ENCODE results near the gene SLC44A5. TPM values are rescaled to one million over a fixed set of nuclear protein-coding genes. Genes with fewer than 3 reads are reported as not detected.
"Not testable (repeated sequence)": the region's sequence is repeated elsewhere in the genome, so short reads cannot be mapped to it uniquely, and the experiment has no call there.

Gene SLC44A5
- total and polyA plus RNA-seq, 4 donors: 0.13 to 1.1 (median 0.22) TPM

- Histone ChIP-seq H3K4me1 (ENCODE audit: control insufficient read depth in 4 of 4, insufficient read depth in 4 of 4, low read length in 3 of 4) (no peaks in the 10 kb centered on the region), H3K9ac (ENCODE audit: low read depth in 1 of 2, low read length in 2 of 2) (no peak overlapping the region), H3K4me3 (ENCODE audit: low read depth in 1 of 3, low read length in 3 of 3) (no peak overlapping the region), H3K27ac (ENCODE audit: low read depth in 1 of 2, low read length in 2 of 2) (no peak overlapping the region), H3K36me3 (ENCODE audit: control insufficient read depth in 4 of 4, insufficient read depth in 3 of 4, low read depth in 1 of 4, low read length in 3 of 4) (no peaks in the 10 kb centered on the region), H3K27me3 (ENCODE audit: control insufficient read depth in 4 of 4, insufficient read depth in 4 of 4, low read length in 3 of 4) (no peaks in the 10 kb centered on the region), H3K9me3 (ENCODE audit: control insufficient read depth in 4 of 4, low read length in 3 of 4) (no peaks in the 10 kb centered on the region)
- no peak for TF ChIP-seq CTCF (IDR thresholded peaks at IDR 0.05; ENCODE audit: low read depth, low read length, missing input control)
- no peak for TF ChIP-seq RXRA (IDR thresholded peaks at IDR 0.05)
- no peak for TF ChIP-seq FOXA1 (IDR thresholded peaks at IDR 0.05)
- TF ChIP-seq NR2F2 (IDR thresholded peaks at IDR 0.05): no peak
- TF ChIP-seq MAX (IDR thresholded peaks at IDR 0.05): no peak
- TF ChIP-seq EGR1 (IDR thresholded peaks at IDR 0.05; ENCODE audit: low read depth in 2 of 2): no peak
- no peak for TF ChIP-seq FOXA2 (IDR thresholded peaks at IDR 0.05)
- TF ChIP-seq JUND (IDR thresholded peaks at IDR 0.05): no peak
- no peak for TF ChIP-seq YY1 (IDR thresholded peaks at IDR 0.05)
- TF ChIP-seq ATF3 (IDR thresholded peaks at IDR 0.05): no peak
- 69% methylated on average over 2 of the region's 2 CpGs for WGBS
- no peak for DNase-seq (ENCODE audit: low spot score)
Observed at GRCh38 chr1:75273110-75273509, 337.8 kb downstream of the SLC44A5 start.

- no peaks in the 10 kb centered on the region for H3K4me1 ChIP-seq (ENCODE audit: control insufficient read depth in 4 of 4, insufficient read depth in 4 of 4, low read length in 3 of 4)
- no peak overlapping the region for H3K27ac ChIP-seq (ENCODE audit: low read depth in 1 of 2, low read length in 2 of 2)
- no peak for DNase-seq (ENCODE audit: low spot score)
- TF ChIP-seq FOXA1 (IDR thresholded peaks at IDR 0.05) (no peak), CTCF (IDR thresholded peaks at IDR 0.05; ENCODE audit: low read depth, low read length, missing input control) (peak; percentile 60), RAD21 (IDR thresholded peaks at IDR 0.05) (peak; percentile 78 to 80)
- 8% methylated on average over 6 of the region's 6 CpGs for WGBS
- no peak overlapping the region for H3K4me3 ChIP-seq (ENCODE audit: low read depth in 1 of 3, low read length in 3 of 3)
- no peaks in the 10 kb centered on the region for H3K36me3 ChIP-seq (ENCODE audit: control insufficient read depth in 4 of 4, insufficient read depth in 3 of 4, low read depth in 1 of 4, low read length in 3 of 4)
- H3K27me3 ChIP-seq (ENCODE audit: control insufficient read depth in 4 of 4, insufficient read depth in 4 of 4, low read length in 3 of 4): no peaks in the 10 kb centered on the region
- no peak overlapping the region for H3K9ac ChIP-seq (ENCODE audit: low read depth in 1 of 2, low read length in 2 of 2)
- H3K9me3 ChIP-seq (ENCODE audit: control insufficient read depth in 4 of 4, low read length in 3 of 4): no peaks in the 10 kb centered on the region
Observed at GRCh38 chr1:75265792-75266191, 345.1 kb downstream of the SLC44A5 start.

- no peaks in the 10 kb centered on the region for H3K9me3 ChIP-seq (ENCODE audit: control insufficient read depth in 4 of 4, low read length in 3 of 4)
- H3K4me1 ChIP-seq (ENCODE audit: control insufficient read depth in 4 of 4, insufficient read depth in 4 of 4, low read length in 3 of 4): no peaks in the 10 kb centered on the region
- TF ChIP-seq EGR1 (IDR thresholded peaks at IDR 0.05; ENCODE audit: low read depth in 2 of 2) (no peak), ATF3 (IDR thresholded peaks at IDR 0.05) (no peak), RAD21 (IDR thresholded peaks at IDR 0.05) (no peak), REST (IDR thresholded peaks at IDR 0.05) (no peak), NR2F2 (IDR thresholded peaks at IDR 0.05) (no peak), FOXA1 (IDR thresholded peaks at IDR 0.05) (no peak), FOXA2 (IDR thresholded peaks at IDR 0.05) (no peak)
- H3K4me3 ChIP-seq (ENCODE audit: low read depth in 1 of 3, low read length in 3 of 3): no peak overlapping the region
- H3K27ac ChIP-seq (ENCODE audit: low read depth in 1 of 2, low read length in 2 of 2): no peak overlapping the region
- H3K36me3 ChIP-seq (ENCODE audit: control insufficient read depth in 4 of 4, insufficient read depth in 3 of 4, low read depth in 1 of 4, low read length in 3 of 4): no peaks in the 10 kb centered on the region
- no peak for DNase-seq (ENCODE audit: low spot score)
- WGBS: 15% methylated on average over 1 of the region's 1 CpG
- no peaks in the 10 kb centered on the region for H3K27me3 ChIP-seq (ENCODE audit: control insufficient read depth in 4 of 4, insufficient read depth in 4 of 4, low read length in 3 of 4)
- H3K9ac ChIP-seq (ENCODE audit: low read depth in 1 of 2, low read length in 2 of 2): no peak overlapping the region
Observed at GRCh38 chr1:75264112-75264511, 346.8 kb downstream of the SLC44A5 start.

GRCh38 chr1:75263616-75264015 lies 347.3 kb downstream of the SLC44A5 start:
- not testable (repeated sequence) for H3K4me1 ChIP-seq (ENCODE audit: control insufficient read depth in 4 of 4, insufficient read depth in 4 of 4, low read length in 3 of 4); H3K27ac ChIP-seq (ENCODE audit: low read depth in 1 of 2, low read length in 2 of 2); DNase-seq (ENCODE audit: low spot score); H3K4me3 ChIP-seq (ENCODE audit: low read depth in 1 of 3, low read length in 3 of 3); H3K36me3 ChIP-seq (ENCODE audit: control insufficient read depth in 4 of 4, insufficient read depth in 3 of 4, low read depth in 1 of 4, low read length in 3 of 4); H3K9me3 ChIP-seq (ENCODE audit: control insufficient read depth in 4 of 4, low read length in 3 of 4); H3K9ac ChIP-seq (ENCODE audit: low read depth in 1 of 2, low read length in 2 of 2); H3K27me3 ChIP-seq (ENCODE audit: control insufficient read depth in 4 of 4, insufficient read depth in 4 of 4, low read length in 3 of 4)
- WGBS: 89% methylated on average over 2 of the region's 2 CpGs
